ENCODE measurements around the gene NHSL1. TPM values are rescaled to one million over a fixed set of nuclear protein-coding genes. Genes with fewer than 3 reads are reported as not detected.

The NHSL1 gene
- total RNA-seq, 4 donors from 2014 or later: 73.2 to 117 (median 98.0) TPM

DNA sequence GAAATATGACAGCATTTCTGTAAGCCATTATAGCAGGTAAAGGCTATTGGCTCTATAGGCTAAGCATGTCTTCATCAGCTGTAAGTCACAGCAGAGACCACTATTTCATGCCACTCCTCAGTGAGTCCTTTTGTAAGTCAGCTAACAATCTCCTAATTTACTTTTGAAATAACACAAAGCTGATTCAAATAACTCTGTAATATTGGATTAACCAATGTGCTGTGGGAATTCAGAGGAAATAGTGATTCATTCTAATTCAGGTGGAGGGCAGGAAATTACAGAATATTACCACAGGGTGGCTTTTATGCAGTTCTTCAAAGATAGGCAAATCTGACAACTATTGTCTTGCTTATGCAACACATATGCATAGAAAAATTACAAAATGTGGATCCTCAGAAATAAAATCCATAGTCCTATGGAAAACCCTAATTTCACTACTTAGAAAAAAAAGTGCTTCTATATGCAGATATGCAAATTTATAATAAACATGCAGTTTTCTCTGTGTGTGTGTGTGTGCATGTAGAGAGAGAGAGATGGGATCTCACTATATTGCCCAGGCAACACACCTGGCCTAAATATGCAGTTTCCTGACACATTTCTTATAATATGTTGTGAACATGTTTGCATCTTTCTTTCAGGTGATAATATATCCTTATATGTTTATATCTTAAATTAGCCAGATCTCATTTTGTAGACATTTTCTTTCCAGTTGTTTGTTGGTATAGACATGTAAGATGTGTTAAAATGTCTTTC lies 126.4 kb downstream of the NHSL1 start:
- no peaks in the 10 kb centered on the region for H3K27me3 ChIP-seq
- TF ChIP-seq POLR2A (IDR thresholded peaks at IDR 0.05) (no peak), EP300 (IDR thresholded peaks at IDR 0.05; ENCODE audit: low read depth) (no peak), POLR2AphosphoS5 (IDR thresholded peaks at IDR 0.05) (no peak)
- TF ChIP-seq, protein P1, sequence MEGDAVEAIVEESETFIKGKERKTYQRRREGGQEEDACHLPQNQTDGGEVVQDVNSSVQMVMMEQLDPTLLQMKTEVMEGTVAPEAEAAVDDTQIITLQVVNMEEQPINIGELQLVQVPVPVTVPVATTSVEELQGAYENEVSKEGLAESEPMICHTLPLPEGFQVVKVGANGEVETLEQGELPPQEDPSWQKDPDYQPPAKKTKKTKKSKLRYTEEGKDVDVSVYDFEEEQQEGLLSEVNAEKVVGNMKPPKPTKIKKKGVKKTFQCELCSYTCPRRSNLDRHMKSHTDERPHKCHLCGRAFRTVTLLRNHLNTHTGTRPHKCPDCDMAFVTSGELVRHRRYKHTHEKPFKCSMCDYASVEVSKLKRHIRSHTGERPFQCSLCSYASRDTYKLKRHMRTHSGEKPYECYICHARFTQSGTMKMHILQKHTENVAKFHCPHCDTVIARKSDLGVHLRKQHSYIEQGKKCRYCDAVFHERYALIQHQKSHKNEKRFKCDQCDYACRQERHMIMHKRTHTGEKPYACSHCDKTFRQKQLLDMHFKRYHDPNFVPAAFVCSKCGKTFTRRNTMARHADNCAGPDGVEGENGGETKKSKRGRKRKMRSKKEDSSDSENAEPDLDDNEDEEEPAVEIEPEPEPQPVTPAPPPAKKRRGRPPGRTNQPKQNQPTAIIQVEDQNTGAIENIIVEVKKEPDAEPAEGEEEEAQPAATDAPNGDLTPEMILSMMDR (IDR thresholded peaks at IDR 0.05): no peak
- no peak overlapping the region for H3K4me3 ChIP-seq
- intact Hi-C loops (cut with DNase I; ENCODE audit: low total_unique reads) (no loop called here), in situ Hi-C loops (cut with MboI; ENCODE audit: low pct_ligation_motif_present in 1 of 4, low pct_unique_long_range_greater_than_20kb in 1 of 4, low sequenced_read_pairs in 3 of 4) (no loop called here)
- no peaks in the 10 kb centered on the region for H3K9me3 ChIP-seq
- no peaks in the 10 kb centered on the region for H3K4me1 ChIP-seq
- DNase-seq: no peak
- no peaks in the 10 kb centered on the region for H3K36me3 ChIP-seq
- no peak overlapping the region for H3K27ac ChIP-seq

Small RNAs within 50 kb of the gene (small RNA-seq; reads per million reads assigned to genes)
- gene AL031003.1 (0 reads per million in 4 donors), gene AL391669.1 (0 reads per million in 4 donors), gene MIR3145 (0 to 0.70 (median 0.09) reads per million in 4 donors)

Other genes starting within 250 kb of the NHSL1 start
- gene SMIM28, start 121.6 kb downstream of the NHSL1 start, total RNA-seq: under 1 TPM in 1 of 4 donors, not detected in 3; 0.96 TPM
- gene HEBP2, start 95.3 kb downstream of the NHSL1 start, total RNA-seq: 10 to 100 TPM; 33.3 to 77.8 (median 73.4) TPM

All from transverse colon (tissue), 4 donors.